Uterus (tissue), 4 donors: ENCODE data around the gene RANBP17. TPM values are rescaled to one million over a fixed set of nuclear protein-coding genes. Genes with fewer than 3 reads are reported as not detected.

ENCODE experiments used
- DNase-seq, 2 donors: peaks; one replicate each; pipeline ENCODE4 v3.0.0-alpha.2; 2019 to 2020
- H3K27ac ChIP-seq, 2 donors: fragments of 200-600 bp; sonication (generic); 1 replicate in 1 of 2; 2 replicates in 1 of 2; pipeline ENCODE4 v1.5.1; 2016 to 2018
- H3K27me3 ChIP-seq, 2 donors: fragments of 200-600 bp; sonication (generic); one replicate each; pipeline ENCODE4 v1.5.1; 2018 to 2019; ENCODE audit warnings: control low read depth in 1 of 2
- H3K36me3 ChIP-seq, 2 donors: fragments of 200-600 bp; sonication (generic); one replicate each; pipeline ENCODE4 v1.5.1; 2019; ENCODE audit warnings: control low read depth in 1 of 2
- H3K4me1 ChIP-seq, 2 donors: fragments of 200-600 bp; sonication (generic); one replicate each; pipeline ENCODE4 v1.5.1; 2018 to 2019; ENCODE audit warnings: control low read depth in 1 of 2
- H3K4me3 ChIP-seq, 2 donors: fragments of 200-600 bp; sonication (generic); 1 replicate in 1 of 2; 2 replicates in 1 of 2; pipeline ENCODE4 v1.5.1; 2018 to 2019; ENCODE audit warnings: mild to moderate bottlenecking in 1 of 2
- H3K9me3 ChIP-seq, 2 donors: fragments of 200-600 bp; sonication (generic); one replicate each; pipeline ENCODE4 v1.5.1; 2019; ENCODE audit warnings: control low read depth in 1 of 2
- CTCF ChIP-seq, 4 experiments: fragments of 200-600 bp in 2 of 4; fragments of 450-650 bp in 2 of 4; sonication (generic) in 2 of 4; IDR thresholded peaks; one replicate each; pipeline ENCODE4 v1.5.1; 2016 to 2019; ENCODE audit warnings: antibody characterized with exemption in 4 of 4, mild to moderate bottlenecking in 2 of 4, moderate library complexity in 1 of 4
- POLR2A ChIP-seq, 2 donors: fragments of 450-650 bp; IDR thresholded peaks; one replicate each; pipeline ENCODE4 v1.6.1; 2016; ENCODE audit warnings: antibody characterized with exemption in 2 of 2, mild to moderate bottlenecking in 1 of 2, moderate library complexity in 1 of 2
- intact Hi-C: fragments of 100-400 bp; cut with DNase I; formaldehyde crosslinking; loops from one replicate; pipeline ENCODE4 v1.15.1; 2023; ENCODE audit warnings: low total_unique reads
- total RNA-seq, 4 donors: library from RNA; depleted of rRNA in 3 of 4; stranded (reverse); fragments of >200 nt in 3 of 4; gene quantifications; one replicate each; pipeline versions ENCODE4 v1.1.0 to v1.2.4, GENCODE V29; 2014 to 2023
- donor health status: DM: yes; HTN: yes; CAD: no.

Gene RANBP17
- total RNA-seq, 4 donors from 2014 or later = 1.8 to 72.8 (median 7.6) TPM

GRCh38 chr5:170880084-170880483, 18.3 kb downstream of the RANBP17 start:
- no peak for DNase-seq
- Histone ChIP-seq H3K9me3 (no peaks in the 10 kb centered on the region), H3K4me3 (no peak overlapping the region), H3K27ac (no peak overlapping the region), H3K4me1 (no peaks in the 10 kb centered on the region), H3K27me3 (no peaks in the 10 kb centered on the region), H3K36me3 (no peaks in the 10 kb centered on the region)
- TF ChIP-seq POLR2A (IDR thresholded peaks at IDR 0.05) (no peak), CTCF (IDR thresholded peaks at IDR 0.05) (no peak)
- intact Hi-C loops = no loop called here

DNA sequence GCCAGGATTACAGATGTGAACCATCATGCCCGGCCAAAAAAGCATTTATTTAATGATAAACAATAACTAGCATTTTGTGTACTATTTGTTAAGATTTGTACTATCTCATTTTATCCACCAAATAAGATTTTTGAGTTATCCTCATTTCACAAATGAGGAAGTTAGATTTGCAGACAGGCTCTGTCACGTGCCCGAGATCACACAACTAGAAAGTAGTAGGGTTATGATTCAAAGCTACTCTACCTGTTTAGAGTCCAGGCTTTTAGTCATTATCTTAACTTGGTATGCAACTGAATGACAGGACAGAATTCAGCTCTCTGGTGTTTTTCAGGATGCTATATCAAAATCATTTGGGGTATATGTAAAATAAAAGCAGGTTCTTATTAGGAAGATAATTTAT, 20.5 kb downstream of the RANBP17 start:
- no peaks in the 10 kb centered on the region for H3K4me1 ChIP-seq
- H3K36me3 ChIP-seq = no peaks in the 10 kb centered on the region
- DNase-seq = no peak
- H3K27ac ChIP-seq = no peak overlapping the region
- H3K9me3 ChIP-seq = no peaks in the 10 kb centered on the region
- TF ChIP-seq CTCF (IDR thresholded peaks at IDR 0.05) (no peak), POLR2A (IDR thresholded peaks at IDR 0.05) (no peak)
- no peaks in the 10 kb centered on the region for H3K27me3 ChIP-seq
- intact Hi-C loops = no loop called here
- H3K4me3 ChIP-seq = no peak overlapping the region

DNA sequence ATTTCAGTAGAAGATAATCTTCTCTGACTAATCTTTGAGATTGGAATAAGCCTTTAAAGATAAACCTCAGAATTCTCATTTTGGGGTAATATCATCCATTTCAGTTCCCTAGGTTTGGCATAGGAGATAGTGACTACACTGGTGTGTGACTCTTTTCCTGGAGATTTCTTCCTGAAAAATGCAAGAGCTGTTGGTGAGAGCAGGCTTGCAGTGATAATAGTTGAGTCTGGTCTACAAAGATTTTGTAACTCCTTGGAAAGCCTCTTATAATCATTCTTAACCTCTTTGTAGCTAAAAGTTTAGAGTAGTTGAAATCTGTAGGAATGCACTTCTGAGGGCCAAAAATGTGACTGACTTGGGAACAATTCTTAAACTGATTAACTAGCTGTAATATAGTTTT, 23.4 kb downstream of the RANBP17 start:
- Histone ChIP-seq H3K27ac (no peak overlapping the region), H3K36me3 (no peaks in the 10 kb centered on the region), H3K4me1 (no peaks in the 10 kb centered on the region), H3K4me3 (no peak overlapping the region), H3K27me3 (no peaks in the 10 kb centered on the region), H3K9me3 (no peaks in the 10 kb centered on the region)
- no peak for TF ChIP-seq POLR2A (IDR thresholded peaks at IDR 0.05)
- TF ChIP-seq CTCF (IDR thresholded peaks at IDR 0.05) = no peak
- no peak for DNase-seq
- intact Hi-C loops = no loop called here

DNA sequence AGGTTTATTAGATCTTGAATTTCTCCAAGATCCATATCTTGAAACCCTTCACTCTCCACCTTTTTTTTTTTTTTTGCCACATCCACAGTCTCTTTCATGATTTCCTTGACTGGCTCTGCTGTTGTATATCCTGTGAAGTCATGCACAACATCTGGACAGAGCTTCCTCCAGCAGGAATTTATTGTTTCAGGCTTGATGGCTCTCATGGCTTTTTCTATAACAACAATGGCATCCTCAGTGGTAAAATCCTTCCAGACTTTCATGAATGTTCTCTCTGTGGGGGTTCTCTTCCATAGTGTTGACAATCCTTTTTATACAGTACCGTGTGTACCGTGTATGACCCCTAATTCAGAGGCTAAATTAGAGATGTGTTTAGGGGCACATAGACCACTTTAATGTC, 24.0 kb downstream of the RANBP17 start:
- Histone ChIP-seq H3K27me3 (no peaks in the 10 kb centered on the region), H3K9me3 (no peaks in the 10 kb centered on the region), H3K27ac (no peak overlapping the region), H3K4me1 (no peaks in the 10 kb centered on the region), H3K36me3 (no peaks in the 10 kb centered on the region), H3K4me3 (no peak overlapping the region)
- no peak for DNase-seq
- intact Hi-C loops = no loop called here
- TF ChIP-seq POLR2A (IDR thresholded peaks at IDR 0.05) (no peak), CTCF (IDR thresholded peaks at IDR 0.05) (no peak)

GRCh38 chr5:170886210-170886894, 24.5 kb downstream of the RANBP17 start:
- intact Hi-C loops = no loop called here
- Histone ChIP-seq H3K27ac (no peak overlapping the region), H3K4me1 (no peaks in the 10 kb centered on the region), H3K9me3 (no peaks in the 10 kb centered on the region), H3K4me3 (no peak overlapping the region), H3K27me3 (no peaks in the 10 kb centered on the region), H3K36me3 (no peaks in the 10 kb centered on the region)
- TF ChIP-seq CTCF (IDR thresholded peaks at IDR 0.05) = no peak
- TF ChIP-seq POLR2A (IDR thresholded peaks at IDR 0.05) = no peak
- DNase-seq = no peak
